Measurements from ENCODE around the gene ETV6. TPM values are rescaled to one million over a fixed set of nuclear protein-coding genes. Genes with fewer than 3 reads are reported as not detected.
"Not testable (repeated sequence)": the region's sequence is repeated elsewhere in the genome, so short reads cannot be mapped to it uniquely, and the experiment has no call there.

ETV6 gene
- 16.3 TPM for polyA plus RNA-seq (ENCODE audit: insufficient read length)
- long read RNA-seq, donor 1, full-length matches to known transcripts = 2 of 2 reads
- long read RNA-seq, donor 1, partial matches to known transcripts = 0 of 2 reads
- long read RNA-seq, donor 1, other reads (novel, unspliced or antisense) = 0 of 2 reads
- long read RNA-seq, donor 2, full-length matches to known transcripts = 3 of 3 reads
- long read RNA-seq, donor 2, partial matches to known transcripts = 0 of 3 reads
- long read RNA-seq, donor 2, other reads (novel, unspliced or antisense) = 0 of 3 reads
- long read RNA-seq, donor 3, full-length matches to known transcripts = 4 of 4 reads
- long read RNA-seq, donor 3, partial matches to known transcripts = 0 of 4 reads
- long read RNA-seq, donor 3, other reads (novel, unspliced or antisense) = 0 of 4 reads
- long read RNA-seq, donor 4 = 0 reads
- long read RNA-seq, donor 5, full-length matches to known transcripts = 3 of 3 reads
- long read RNA-seq, donor 5, partial matches to known transcripts = 0 of 3 reads
- long read RNA-seq, donor 5, other reads (novel, unspliced or antisense) = 0 of 3 reads
- long read RNA-seq, donor 6, full-length matches to known transcripts = 1 of 1 reads
- long read RNA-seq, donor 6, partial matches to known transcripts = 0 of 1 reads
- long read RNA-seq, donor 6, other reads (novel, unspliced or antisense) = 0 of 1 reads
- long read RNA-seq, donor 7, full-length matches to known transcripts = 2 of 7 reads
- long read RNA-seq, donor 7, partial matches to known transcripts = 5 of 7 reads
- long read RNA-seq, donor 7, other reads (novel, unspliced or antisense) = 0 of 7 reads
- long read RNA-seq, donor 8 = 0 reads

- peak; percentile 85 for DNase-seq
Measured at GRCh38 chr12:11649413-11650285, at the start of gene ETV6. Gene ETV6, plus strand, starts transcription at chr12:11649674. Its CDS starts 454 bp downstream, at chr12:11650128.

DNA sequence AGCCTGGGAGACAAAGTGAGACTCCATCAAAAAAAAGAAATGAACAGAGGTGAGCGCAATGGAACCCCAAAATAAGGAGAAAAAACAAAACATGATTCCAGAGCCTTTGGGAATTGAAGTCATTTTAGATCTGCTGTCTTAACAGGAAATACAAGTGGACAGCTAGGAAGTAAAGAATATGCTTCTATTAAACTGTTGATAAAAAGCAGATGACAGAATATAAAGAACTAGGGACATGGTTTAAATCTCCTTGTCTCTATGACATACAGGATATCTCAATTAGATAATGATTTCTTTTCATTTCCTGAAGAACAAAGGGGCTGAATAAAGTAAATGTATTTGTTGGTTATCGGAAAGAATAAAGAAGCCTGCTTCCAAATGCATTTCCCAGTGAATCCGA, 49.3 kb upstream of the ETV6 start:
- DNase-seq = no peak

DNA sequence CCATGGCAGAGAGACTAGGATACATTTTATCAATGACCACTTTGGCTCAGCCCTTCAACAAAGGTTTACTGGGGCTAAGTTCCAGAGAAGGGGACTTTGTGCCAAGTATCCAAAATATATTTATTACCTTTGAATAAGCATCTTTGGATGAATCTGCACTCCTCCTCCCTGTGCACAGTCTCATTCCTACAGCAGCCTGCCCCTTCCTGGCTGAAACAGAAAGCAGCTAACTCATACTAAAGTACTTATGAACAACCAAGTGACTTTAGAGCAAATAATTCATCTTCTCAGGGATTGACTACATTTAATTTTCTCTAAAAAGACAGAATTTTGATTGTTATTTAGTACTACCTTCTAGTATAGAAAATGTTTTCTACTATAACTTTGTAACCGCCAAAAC, 47.8 kb upstream of the ETV6 start:
- DNase-seq = no peak

GRCh38 chr12:11607313-11608081, 42.0 kb upstream of the ETV6 start:
- DNase-seq = no peak

GRCh38 chr12:11609045-11609444, 40.4 kb upstream of the ETV6 start:
- no peak for DNase-seq

GRCh38 chr12:11615481-11615880, 34.0 kb upstream of the ETV6 start:
- DNase-seq = no peak

GRCh38 chr12:11618046-11618445, 31.4 kb upstream of the ETV6 start:
- DNase-seq = no peak

DNA sequence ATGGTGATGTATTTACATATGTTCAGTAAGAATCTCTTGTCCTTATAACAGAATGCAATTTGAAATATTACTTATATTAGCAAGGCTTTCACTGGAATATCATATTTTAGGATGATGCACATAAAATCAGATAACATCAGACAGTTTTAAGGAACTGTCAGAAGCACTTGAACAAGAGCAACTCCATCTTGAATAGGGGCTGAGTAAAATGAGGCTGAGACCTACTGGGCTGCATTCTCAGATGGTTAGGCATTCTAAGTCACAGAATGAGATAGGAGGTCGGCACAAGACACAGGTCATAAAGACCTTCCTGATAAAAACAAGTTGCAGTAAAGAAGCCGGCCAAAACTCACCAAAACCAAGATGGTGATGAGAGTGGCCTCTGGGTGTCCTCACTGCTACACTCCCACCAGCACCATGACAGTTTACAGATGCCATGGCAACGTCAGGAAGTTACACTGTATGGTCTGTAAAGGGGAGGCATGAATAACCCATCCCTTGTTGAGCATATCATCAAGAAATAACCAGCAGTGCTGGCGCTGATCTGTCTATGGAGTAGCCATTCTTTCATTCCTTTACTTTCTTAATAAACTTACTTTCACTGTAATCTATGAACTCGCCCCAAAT, 27.6 kb upstream of the ETV6 start:
- no peak for DNase-seq

- DNase-seq = no peak
Measured at GRCh38 chr12:11622876-11623281, 26.6 kb upstream of the ETV6 start.

GRCh38 chr12:11623382-11623781, 26.1 kb upstream of the ETV6 start:
- DNase-seq = no peak

DNA sequence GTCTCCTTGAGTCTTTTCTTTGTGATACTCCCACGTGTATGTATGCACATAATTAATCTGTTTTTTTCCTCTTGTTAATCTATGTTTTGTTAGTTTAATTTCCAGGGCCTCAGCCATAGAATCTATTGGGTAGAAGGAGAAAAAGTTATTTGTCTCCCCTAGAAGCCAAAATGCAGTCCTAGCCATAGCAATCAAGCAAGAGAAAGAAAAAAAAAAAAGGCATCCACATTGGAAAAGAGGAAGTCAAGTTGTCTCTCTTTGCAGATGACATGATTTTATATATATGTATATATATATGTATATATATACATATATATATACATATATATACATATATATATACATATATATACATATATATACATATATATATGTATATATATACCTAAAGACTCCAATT, 25.4 kb upstream of the ETV6 start:
- DNase-seq = no peak

GRCh38 chr12:11627709-11628108, 21.8 kb upstream of the ETV6 start:
- DNase-seq = not testable (repeated sequence)

GRCh38 chr12:11628353-11628752, 21.1 kb upstream of the ETV6 start:
- DNase-seq = no peak

GRCh38 chr12:11630046-11630706, 19.3 kb upstream of the ETV6 start:
- DNase-seq = no peak

- DNase-seq = no peak
Measured at GRCh38 chr12:11631288-11631687, 18.2 kb upstream of the ETV6 start.

DNA sequence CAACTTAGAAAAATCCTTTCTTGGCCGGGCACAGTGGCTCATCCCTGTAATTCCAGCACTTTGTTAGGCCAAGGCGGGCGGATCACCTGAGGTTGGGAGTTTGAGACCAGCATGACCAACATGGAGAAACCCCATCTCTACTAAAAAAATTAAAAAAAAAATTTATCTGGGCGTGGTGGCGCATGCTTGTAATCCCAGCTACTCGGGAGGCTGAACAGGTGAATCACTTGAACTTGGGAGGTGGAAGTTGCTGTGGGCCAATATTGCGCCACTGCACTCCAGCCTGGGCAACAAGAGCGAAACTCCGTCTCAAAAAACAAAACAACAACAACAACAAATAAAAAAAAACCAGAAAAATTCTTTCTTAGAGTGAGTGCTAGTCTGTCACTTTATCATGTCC, 17.6 kb upstream of the ETV6 start:
- DNase-seq = not testable (repeated sequence)

- no peak for DNase-seq
Measured at GRCh38 chr12:11633968-11634367, 15.5 kb upstream of the ETV6 start.

- DNase-seq = no peak
Measured at GRCh38 chr12:11635341-11635740, 14.1 kb upstream of the ETV6 start.

DNA sequence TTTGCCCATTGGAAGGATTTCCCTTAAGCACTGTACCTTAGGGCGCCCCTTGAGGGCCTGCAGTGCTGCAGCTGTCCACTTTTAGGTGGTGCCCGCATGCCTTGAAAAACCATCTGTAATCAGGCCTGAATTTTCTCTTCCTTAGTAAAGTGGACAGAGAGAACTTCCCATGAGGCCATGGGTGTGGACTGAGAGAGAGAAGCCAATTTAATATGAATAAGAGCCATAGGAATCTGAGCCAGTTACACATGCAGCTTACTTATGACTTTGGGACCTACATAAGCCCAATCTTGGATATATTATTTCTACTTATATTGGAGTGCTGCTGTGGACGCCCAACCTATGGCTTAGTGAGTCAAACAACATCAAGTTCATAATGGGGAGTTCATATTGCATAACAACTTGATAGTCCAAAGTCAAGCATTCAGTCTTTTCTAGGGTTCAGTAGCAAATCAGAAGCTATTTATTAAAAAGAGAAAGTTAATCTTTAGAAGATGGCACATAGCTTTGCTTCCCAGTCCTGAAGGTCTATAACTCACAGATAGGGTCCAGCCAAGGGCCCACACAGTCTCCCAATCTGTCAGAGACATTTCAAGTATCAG, 11.1 kb upstream of the ETV6 start:
- DNase-seq = no peak

- no peak for DNase-seq
Measured at GRCh38 chr12:11639454-11639853, 10.0 kb upstream of the ETV6 start.

Data from left kidney (tissue), 8 donors.